Pancreas (tissue), 10 donors: ENCODE results near the gene EVA1A. TPM values are rescaled to one million over a fixed set of nuclear protein-coding genes. Genes with fewer than 3 reads are reported as not detected.
"Not testable (repeated sequence)": the region's sequence is repeated elsewhere in the genome, so short reads cannot be mapped to it uniquely, and the experiment has no call there.

Experiments used
- ATAC-seq, 4 donors: fragments of 200-7000 bp; cut with Tn5 transposase; one replicate each; pipeline versions ENCODE4 v1.8.0 to v1.9.1; 2020; ENCODE audit warnings: mild to moderate bottlenecking in 4 of 4, moderate library complexity in 4 of 4
- DNase-seq, 6 donors: peaks; one replicate each; pipeline ENCODE4 v3.0.0-alpha.2; 2020
- FAIRE-seq: peaks from 2 replicates; lab custom pipeline; 2012; peaks lifted over from hg19 to GRCh38; lab: Jason Lieb, UNC
- H3K27ac ChIP-seq, 4 donors: fragments of 200-600 bp; sonication (generic); 1 replicate in 3 of 4; 2 replicates in 1 of 4; pipeline versions ENCODE4 v1.5.0 to v1.8.0; 2020
- H3K27me3 ChIP-seq, 4 donors: fragments of 200-600 bp; one replicate each; pipeline ENCODE4 v1.8.0; 2021
- H3K36me3 ChIP-seq, 3 donors: fragments of 200-600 bp; sonication (generic) in 1 of 3; one replicate each; pipeline versions ENCODE4 v1.5.0 to v1.8.0; 2020 to 2021
- H3K4me1 ChIP-seq, 3 donors: fragments of 200-600 bp; one replicate each; pipeline ENCODE4 v1.8.0; 2021
- H3K4me3 ChIP-seq, 4 donors: fragments of 200-600 bp; sonication (generic) in 2 of 4; one replicate each; pipeline versions ENCODE4 v1.5.0 to v1.8.0; 2020 to 2021
- H3K9me3 ChIP-seq, 4 donors: fragments of 200-600 bp; one replicate each; pipeline ENCODE4 v1.8.0; 2021
- CTCF ChIP-seq, 4 donors: fragments of 200-600 bp; sonication (generic) in 3 of 4; IDR thresholded peaks; one replicate each; pipeline versions ENCODE4 v1.5.0 to v1.8.0; 2021; ENCODE audit warnings: antibody characterized with exemption in 4 of 4
- WGBS, 2 donors: extraction: QIAGEN DNeasy Blood & Tissue Kit; methylation state at CpG; one replicate each; pipeline ENCODE4 v1.1.7; 2013; 5-methylcytosine and 5-hydroxymethylcytosine counted together
- intact Hi-C, 3 donors: fragments of 100-400 bp; cut with DNase I; formaldehyde crosslinking; loops; one replicate each; pipeline versions ENCODE4 v1.11.1 to v1.14.2; 2022
- polyA plus RNA-seq, 2 donors: library from polyadenylated mRNA; stranded (reverse); fragments of 200-250 nt; gene quantifications; one replicate each; pipeline ENCODE4 v1.2.3, GENCODE V29; 2013
- total RNA-seq, 6 donors: library from RNA; stranded (reverse); fragmentation: NEBNext Ultra II Directional in 4 of 6; extraction: Animal tissue kit (Norgen Biotek cat#: 25700) in 4 of 6; gene quantifications; one replicate each; pipeline versions ENCODE4 v1.2.1 to v1.2.4, GENCODE V29; 2021 to 2023
- donor health status: healthy with polysubstance abuse.
- donor health status: DM: no; HTN: no; CAD: no; lungs with moderate emphysema.
- donor health status: DM: no; HTN: no; CAD: no.
- donor health status: control.
- donor health status: control.
- donor health status: Bipolar disorder and iron deficiency.
- donor health status: DM: yes; HTN: yes; CAD: no.
- donor health status: DM: no; HTN: no; CAD: no.
- donor health status: DM: no; HTN: no; CAD: no.
- donor health status: DM: yes; HTN: yes; CAD: no.

The EVA1A gene
- total and polyA plus RNA-seq, 8 donors, result 16.1 to 36.8 (median 22.4) TPM

GRCh38 chr2:75491129-75491753 lies 69.5 kb downstream of the EVA1A start:
- no peak for DNase-seq
- H3K27me3 ChIP-seq, result no peaks in the 10 kb centered on the region
- no peak for ATAC-seq
- H3K27ac ChIP-seq, result no peak overlapping the region
- H3K36me3 ChIP-seq, result peaks cover 0 to 8% (median 0%) of the 10 kb centered on the region in 3 donors
- no peak for TF ChIP-seq CTCF (IDR thresholded peaks at IDR 0.05)
- 83 to 88% methylated on average over 4 of the region's 4 CpGs for WGBS, 2 donors
- no peak overlapping the region for H3K4me3 ChIP-seq
- intact Hi-C loops, result no loop called here
- no peaks in the 10 kb centered on the region for H3K9me3 ChIP-seq
- FAIRE-seq, result no peak
- H3K4me1 ChIP-seq, result no peaks in the 10 kb centered on the region

- H3K36me3 ChIP-seq, result peaks cover 0 to 8% (median 0%) of the 10 kb centered on the region in 3 donors
- no peaks in the 10 kb centered on the region for H3K9me3 ChIP-seq
- FAIRE-seq (no peak), DNase-seq (no peak), ATAC-seq (no peak)
- WGBS, 2 donors, result 88 to 89% methylated on average over 2 of the region's 2 CpGs
- no peaks in the 10 kb centered on the region for H3K4me1 ChIP-seq
- H3K27me3 ChIP-seq, result no peaks in the 10 kb centered on the region
- TF ChIP-seq CTCF (IDR thresholded peaks at IDR 0.05), result no peak
- no peak overlapping the region for H3K4me3 ChIP-seq
- no peak overlapping the region for H3K27ac ChIP-seq
- intact Hi-C loops, result no loop called here
Measured at GRCh38 chr2:75489721-75490120, 71.0 kb downstream of the EVA1A start.

- Histone ChIP-seq H3K9me3 (no peaks in the 10 kb centered on the region), H3K4me1 (no peaks in the 10 kb centered on the region), H3K27me3 (no peaks in the 10 kb centered on the region), H3K4me3 (no peak overlapping the region), H3K27ac (no peak overlapping the region), H3K36me3 (peaks cover 0 to 7% (median 0%) of the 10 kb centered on the region in 3 donors)
- WGBS, 2 donors, result 90 to 93% methylated on average over 1 of the region's 1 CpG
- FAIRE-seq (no peak), DNase-seq (no peak), ATAC-seq (no peak)
- intact Hi-C loops, result no loop called here
- TF ChIP-seq CTCF (IDR thresholded peaks at IDR 0.05), result no peak
Measured at GRCh38 chr2:75488157-75488556, 72.6 kb downstream of the EVA1A start.

- not testable (repeated sequence) for FAIRE-seq, H3K4me1 ChIP-seq
Measured at GRCh38 chr2:75486735-75487134, 74.0 kb downstream of the EVA1A start.

GRCh38 chr2:75484840-75485239 lies 75.9 kb downstream of the EVA1A start:
- TF ChIP-seq CTCF (IDR thresholded peaks at IDR 0.05), result no peak
- ATAC-seq (no peak), DNase-seq (no peak), FAIRE-seq (no peak)
- Histone ChIP-seq H3K4me3 (no peak overlapping the region), H3K27ac (no peak overlapping the region), H3K4me1 (peaks cover 6 to 14% (median 8%) of the 10 kb centered on the region in 3 donors), H3K9me3 (no peaks in the 10 kb centered on the region), H3K36me3 (no peaks in the 10 kb centered on the region), H3K27me3 (no peaks in the 10 kb centered on the region)
- intact Hi-C loops, result no loop called here
- WGBS, 2 donors, result 97 to 100% methylated on average over 1 of the region's 1 CpG

More at GRCh38 chr2:75486735-75487134, 74.0 kb downstream of the EVA1A start:
- intact Hi-C loops, H3K9me3 ChIP-seq, H3K27ac ChIP-seq, ATAC-seq, H3K27me3 ChIP-seq, H3K4me3 ChIP-seq, DNase-seq, H3K36me3 ChIP-seq: not testable (repeated sequence)
- 95 to 99% methylated on average over 2 of the region's 2 CpGs for WGBS, 2 donors
